ENCODE data around the gene SV2A. TPM values are rescaled to one million over a fixed set of nuclear protein-coding genes. Genes with fewer than 3 reads are reported as not detected.

Gene SV2A
- total and polyA plus RNA-seq, 4 donors: 4.3 to 20.5 (median 14.9) TPM

GRCh38 chr1:149914545-149914944, 3.1 kb downstream of the SV2A start:
- Histone ChIP-seq H3K4me1 (ENCODE audit: control insufficient read depth in 1 of 2, insufficient read depth in 2 of 2, low read length in 2 of 2) (no peaks in the 10 kb centered on the region), H3K27me3 (ENCODE audit: control insufficient read depth in 1 of 2, insufficient read depth in 2 of 2, low read length in 1 of 2) (no peaks in the 10 kb centered on the region), H3K36me3 (ENCODE audit: control insufficient read depth in 1 of 2, insufficient read depth in 2 of 2, low read length in 1 of 2) (peaks cover 0 to 2% of the 10 kb centered on the region in 2 donors), H3K4me3 (ENCODE audit: low read length in 2 of 2) (no peak overlapping the region), H3K9me3 (ENCODE audit: control insufficient read depth, low read length) (no peaks in the 10 kb centered on the region), H3K27ac (ENCODE audit: low read depth in 1 of 2, low read length in 2 of 2) (no peak overlapping the region)
- 83 to 89% methylated on average over 1 of the region's 1 CpG for WGBS, 2 donors
- DNase-seq (no peak), ATAC-seq (ENCODE audit: low FRiP score) (no peak)
- intact Hi-C loops (cut with DNase I): no loop called here

DNA sequence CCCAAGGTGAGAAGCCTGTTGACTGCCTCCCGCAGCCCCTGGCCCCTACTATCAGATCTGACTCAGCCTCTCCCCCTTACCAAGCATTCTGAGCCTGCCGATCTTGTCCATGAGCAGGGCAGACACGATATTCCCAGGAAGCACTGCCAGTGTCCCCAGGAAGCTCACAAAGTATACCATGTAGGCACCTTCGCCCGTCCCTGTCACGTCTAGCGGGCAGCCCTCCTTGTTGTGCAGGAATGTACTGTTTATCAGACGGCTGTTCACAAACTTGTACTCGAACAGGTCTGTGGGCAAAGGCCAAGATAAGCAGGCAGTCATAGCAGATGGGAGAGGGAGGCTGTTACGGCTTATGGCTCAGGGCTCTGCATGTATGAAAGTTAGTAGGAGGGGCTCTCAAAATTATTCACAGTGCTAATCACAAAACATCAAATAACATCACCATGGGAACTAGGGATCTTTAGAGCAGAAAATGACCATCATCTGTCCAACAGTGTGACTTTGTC, 11.0 kb downstream of the SV2A start:
- DNase-seq: no peak

GRCh38 chr1:149903836-149904491, 13.7 kb downstream of the SV2A start:
- no peak overlapping the region for H3K4me3 ChIP-seq (ENCODE audit: low read length in 2 of 2)
- H3K27me3 ChIP-seq (ENCODE audit: control insufficient read depth in 1 of 2, insufficient read depth in 2 of 2, low read length in 1 of 2): no peaks in the 10 kb centered on the region
- no peak for DNase-seq
- no peak overlapping the region for H3K27ac ChIP-seq (ENCODE audit: low read depth in 1 of 2, low read length in 2 of 2)
- H3K36me3 ChIP-seq (ENCODE audit: control insufficient read depth in 1 of 2, insufficient read depth in 2 of 2, low read length in 1 of 2): peaks cover 0 to 4% of the 10 kb centered on the region in 2 donors
- WGBS, 2 donors: 82 to 83% methylated on average over 5 of the region's 5 CpGs
- no peaks in the 10 kb centered on the region for H3K9me3 ChIP-seq (ENCODE audit: control insufficient read depth, low read length)
- ATAC-seq (ENCODE audit: low FRiP score): no peak
- intact Hi-C loops (cut with DNase I): no loop called here
- no peaks in the 10 kb centered on the region for H3K4me1 ChIP-seq (ENCODE audit: control insufficient read depth in 1 of 2, insufficient read depth in 2 of 2, low read length in 2 of 2)

More for the DNA sequence above, 11.0 kb downstream of the SV2A start:
- Histone ChIP-seq H3K9me3 (ENCODE audit: control insufficient read depth, low read length) (no peaks in the 10 kb centered on the region), H3K36me3 (ENCODE audit: control insufficient read depth in 1 of 2, insufficient read depth in 2 of 2, low read length in 1 of 2) (peaks cover 0 to 4% of the 10 kb centered on the region in 2 donors), H3K4me3 (ENCODE audit: low read length in 2 of 2) (no peak overlapping the region), H3K27ac (ENCODE audit: low read depth in 1 of 2, low read length in 2 of 2) (no peak overlapping the region), H3K4me1 (ENCODE audit: control insufficient read depth in 1 of 2, insufficient read depth in 2 of 2, low read length in 2 of 2) (no peaks in the 10 kb centered on the region), H3K27me3 (ENCODE audit: control insufficient read depth in 1 of 2, insufficient read depth in 2 of 2, low read length in 1 of 2) (no peaks in the 10 kb centered on the region)
- intact Hi-C loops (cut with DNase I): no loop called here
- WGBS, 2 donors: 77 to 79% methylated on average over 10 of the region's 10 CpGs
- ATAC-seq (ENCODE audit: low FRiP score): no peak

- H3K4me3 ChIP-seq (ENCODE audit: low read length in 2 of 2): peak within 1 kb of the TSS; percentile 33 to 78
- H3K4me1 ChIP-seq (ENCODE audit: control insufficient read depth in 1 of 2, insufficient read depth in 2 of 2, low read length in 2 of 2): no peaks in the 10 kb centered on the region
- 3 to 4% methylated on average over 65 of the region's 65 CpGs for WGBS, 2 donors
- intact Hi-C loops (cut with DNase I): loop anchor here in 1 of 2 donors (5.0 kb wide), 1 partner anchor 278 kb away; no protein-coding TSS in a partner anchor
- DNase-seq: peak; percentile 97 to 98
- H3K9me3 ChIP-seq (ENCODE audit: control insufficient read depth, low read length): no peaks in the 10 kb centered on the region
- peak; percentile 98 for ATAC-seq (ENCODE audit: low FRiP score)
- H3K27me3 ChIP-seq (ENCODE audit: control insufficient read depth in 1 of 2, insufficient read depth in 2 of 2, low read length in 1 of 2): no peaks in the 10 kb centered on the region
- H3K36me3 ChIP-seq (ENCODE audit: control insufficient read depth in 1 of 2, insufficient read depth in 2 of 2, low read length in 1 of 2): peaks cover 0 to 1% of the 10 kb centered on the region in 2 donors
- peak within 1 kb of the TSS in 1 of 2 donors; percentile 77 for H3K27ac ChIP-seq (ENCODE audit: low read depth in 1 of 2, low read length in 2 of 2)
Observed at GRCh38 chr1:149899460-149900284, 18.0 kb downstream of the SV2A start, which contains the start of gene BOLA1. BOLA1 (plus strand) TSS chr1:149899568; CDS start chr1:149900060, 492 bp downstream.

DNA sequence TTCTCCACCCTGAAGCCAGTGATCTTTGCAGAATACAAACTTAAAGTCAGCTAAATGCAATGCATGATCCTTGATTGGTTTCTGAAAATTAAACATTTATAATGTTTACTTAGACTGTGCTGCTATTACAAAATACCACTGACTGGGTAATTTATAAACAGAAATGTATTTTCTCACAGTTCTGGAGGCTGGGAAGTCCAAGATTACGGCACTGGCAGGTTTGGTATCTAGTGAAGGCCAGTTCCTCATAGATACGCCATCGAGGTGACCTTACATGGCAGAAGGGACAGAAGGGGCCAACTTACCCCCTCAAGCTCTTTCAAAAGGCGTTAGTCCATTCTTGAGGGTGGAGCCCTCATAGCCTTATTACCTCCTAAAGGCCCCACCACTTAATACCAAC, 21.1 kb downstream of the SV2A start:
- no peak overlapping the region for H3K4me3 ChIP-seq (ENCODE audit: low read length in 2 of 2)
- H3K27ac ChIP-seq (ENCODE audit: low read depth in 1 of 2, low read length in 2 of 2): no peak overlapping the region
- intact Hi-C loops (cut with DNase I): loop anchor here in 1 of 2 donors (5.0 kb wide), 1 partner anchor 281 kb away; no protein-coding TSS in a partner anchor
- H3K27me3 ChIP-seq (ENCODE audit: control insufficient read depth in 1 of 2, insufficient read depth in 2 of 2, low read length in 1 of 2): no peaks in the 10 kb centered on the region
- 95 to 96% methylated on average over 4 of the region's 4 CpGs for WGBS, 2 donors
- ATAC-seq (ENCODE audit: low FRiP score) (no peak), DNase-seq (no peak)
- H3K36me3 ChIP-seq (ENCODE audit: control insufficient read depth in 1 of 2, insufficient read depth in 2 of 2, low read length in 1 of 2): no peaks in the 10 kb centered on the region
- H3K4me1 ChIP-seq (ENCODE audit: control insufficient read depth in 1 of 2, insufficient read depth in 2 of 2, low read length in 2 of 2): no peaks in the 10 kb centered on the region
- no peaks in the 10 kb centered on the region for H3K9me3 ChIP-seq (ENCODE audit: control insufficient read depth, low read length)

DNA sequence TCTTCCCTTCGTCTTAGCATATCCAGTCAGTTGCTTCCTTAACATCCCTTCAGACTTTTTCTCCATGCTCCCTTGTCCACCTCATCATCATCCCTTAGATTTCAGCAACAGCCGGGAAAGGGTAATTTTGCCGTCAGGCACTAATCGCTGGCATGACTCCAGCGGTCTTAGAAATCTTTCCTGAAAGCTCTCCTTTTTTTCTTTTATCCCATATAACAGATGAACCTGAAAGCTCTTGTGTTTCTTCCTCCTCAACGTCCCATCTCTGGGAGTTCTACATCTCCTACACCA, 28.7 kb downstream of the SV2A start:
- intact Hi-C loops (cut with DNase I): loop anchor here in 1 of 2 donors (2.0 kb wide), 1 partner anchor 50 kb away; no protein-coding TSS in a partner anchor
- 5 to 7% methylated on average over 6 of the region's 6 CpGs for WGBS, 2 donors
- H3K9me3 ChIP-seq (ENCODE audit: control insufficient read depth, low read length): no peaks in the 10 kb centered on the region
- H3K36me3 ChIP-seq (ENCODE audit: control insufficient read depth in 1 of 2, insufficient read depth in 2 of 2, low read length in 1 of 2): no peaks in the 10 kb centered on the region
- DNase-seq (peak; percentile 62 to 63), ATAC-seq (ENCODE audit: low FRiP score) (no peak)
- peaks cover 0 to 4% of the 10 kb centered on the region in 2 donors for H3K4me1 ChIP-seq (ENCODE audit: control insufficient read depth in 1 of 2, insufficient read depth in 2 of 2, low read length in 2 of 2)
- H3K27me3 ChIP-seq (ENCODE audit: control insufficient read depth in 1 of 2, insufficient read depth in 2 of 2, low read length in 1 of 2): peaks cover 0 to 2% of the 10 kb centered on the region in 2 donors
- peak overlapping the region; percentile 52 to 98 for H3K27ac ChIP-seq (ENCODE audit: low read depth in 1 of 2, low read length in 2 of 2)
- H3K4me3 ChIP-seq (ENCODE audit: low read length in 2 of 2): peak overlapping the region; percentile 54 to 97

GRCh38 chr1:149888247-149888998, 29.2 kb downstream of the SV2A start:
- Histone ChIP-seq H3K4me1 (ENCODE audit: control insufficient read depth in 1 of 2, insufficient read depth in 2 of 2, low read length in 2 of 2) (peaks cover 0 to 4% of the 10 kb centered on the region in 2 donors), H3K27me3 (ENCODE audit: control insufficient read depth in 1 of 2, insufficient read depth in 2 of 2, low read length in 1 of 2) (peaks cover 0 to 2% of the 10 kb centered on the region in 2 donors), H3K4me3 (ENCODE audit: low read length in 2 of 2) (peak overlapping the region; percentile 54 to 97), H3K27ac (ENCODE audit: low read depth in 1 of 2, low read length in 2 of 2) (peak overlapping the region; percentile 59 to 98), H3K9me3 (ENCODE audit: control insufficient read depth, low read length) (no peaks in the 10 kb centered on the region), H3K36me3 (ENCODE audit: control insufficient read depth in 1 of 2, insufficient read depth in 2 of 2, low read length in 1 of 2) (no peaks in the 10 kb centered on the region)
- intact Hi-C loops (cut with DNase I): loop anchor here in 1 of 2 donors (2.0 kb wide), 1 partner anchor 50 kb away; no protein-coding TSS in a partner anchor
- 1% methylated on average over 28 of the region's 28 CpGs for WGBS, 2 donors
- DNase-seq (peak; percentile 90 to 92), ATAC-seq (ENCODE audit: low FRiP score) (peak; percentile 70)

Measured in aorta (tissue), 5 donors.